Epithelial cell of esophagus (primary cell): ENCODE measurements around the gene CDK17.

Source experiments
- DNase-seq: peaks from one replicate; pipeline ENCODE4 v3.0.0; 2010; ENCODE audit warnings: low read depth
- H3K4me3 ChIP-seq: 2 replicates; pipeline ENCODE4 v1.5.1; 2011; ENCODE audit warnings: mild to moderate bottlenecking, low read length, control low read depth
- TF ChIP-seq, protein P1 (sequence below): IDR thresholded peaks from 2 replicates; pipeline ENCODE4 v1.5.1; 2011; ENCODE audit warnings: low read depth, mild to moderate bottlenecking, low read length, control low read depth, inconsistent platforms; ENCODE audit not compliant: insufficient read depth; ENCODE audit errors: missing control alignments

CDK17 gene

DNA sequence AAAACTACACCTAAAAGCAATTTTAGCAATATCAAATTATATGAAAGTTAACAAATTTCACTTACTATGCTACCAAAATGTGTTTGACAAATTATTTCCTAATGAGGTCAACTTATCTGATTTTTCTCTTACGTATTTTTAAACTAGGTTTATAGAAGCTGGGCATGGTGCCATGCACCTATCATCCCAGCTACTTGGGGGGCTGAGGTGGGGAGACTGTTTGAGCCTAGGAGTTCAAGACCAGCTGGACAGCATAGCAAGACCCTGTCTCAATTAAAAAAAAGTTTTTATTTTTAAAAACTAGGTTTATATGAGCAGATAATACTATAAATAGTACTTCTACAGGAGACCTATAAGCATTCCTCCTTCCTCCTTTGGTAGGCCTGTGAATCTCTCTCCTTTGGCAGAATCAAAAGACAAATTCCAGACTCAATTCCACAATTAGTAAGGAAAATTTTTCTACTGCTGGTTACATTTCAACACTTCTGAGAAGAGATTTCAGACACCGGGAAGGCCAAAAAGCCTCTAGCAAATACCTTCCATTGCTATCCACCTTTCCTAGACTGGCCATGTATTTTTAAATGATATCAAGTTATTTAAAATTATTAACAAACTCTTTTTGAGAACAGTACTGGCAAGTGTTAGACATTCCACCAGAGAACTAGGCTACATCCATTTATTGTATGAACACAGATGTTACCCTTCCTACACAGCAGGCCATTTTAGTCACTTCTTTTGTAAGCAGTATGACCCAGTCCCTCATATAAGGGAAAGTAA lies 34.4 kb downstream of the CDK17 start:
- DNase-seq, result no peak
- TF ChIP-seq, protein P1, sequence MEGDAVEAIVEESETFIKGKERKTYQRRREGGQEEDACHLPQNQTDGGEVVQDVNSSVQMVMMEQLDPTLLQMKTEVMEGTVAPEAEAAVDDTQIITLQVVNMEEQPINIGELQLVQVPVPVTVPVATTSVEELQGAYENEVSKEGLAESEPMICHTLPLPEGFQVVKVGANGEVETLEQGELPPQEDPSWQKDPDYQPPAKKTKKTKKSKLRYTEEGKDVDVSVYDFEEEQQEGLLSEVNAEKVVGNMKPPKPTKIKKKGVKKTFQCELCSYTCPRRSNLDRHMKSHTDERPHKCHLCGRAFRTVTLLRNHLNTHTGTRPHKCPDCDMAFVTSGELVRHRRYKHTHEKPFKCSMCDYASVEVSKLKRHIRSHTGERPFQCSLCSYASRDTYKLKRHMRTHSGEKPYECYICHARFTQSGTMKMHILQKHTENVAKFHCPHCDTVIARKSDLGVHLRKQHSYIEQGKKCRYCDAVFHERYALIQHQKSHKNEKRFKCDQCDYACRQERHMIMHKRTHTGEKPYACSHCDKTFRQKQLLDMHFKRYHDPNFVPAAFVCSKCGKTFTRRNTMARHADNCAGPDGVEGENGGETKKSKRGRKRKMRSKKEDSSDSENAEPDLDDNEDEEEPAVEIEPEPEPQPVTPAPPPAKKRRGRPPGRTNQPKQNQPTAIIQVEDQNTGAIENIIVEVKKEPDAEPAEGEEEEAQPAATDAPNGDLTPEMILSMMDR, result no peak
- no peak overlapping the region for H3K4me3 ChIP-seq

GRCh38 chr12:96364092-96364700 lies 36.0 kb downstream of the CDK17 start:
- no peak overlapping the region for H3K4me3 ChIP-seq
- TF ChIP-seq, protein P1, result no peak
- no peak for DNase-seq

DNA sequence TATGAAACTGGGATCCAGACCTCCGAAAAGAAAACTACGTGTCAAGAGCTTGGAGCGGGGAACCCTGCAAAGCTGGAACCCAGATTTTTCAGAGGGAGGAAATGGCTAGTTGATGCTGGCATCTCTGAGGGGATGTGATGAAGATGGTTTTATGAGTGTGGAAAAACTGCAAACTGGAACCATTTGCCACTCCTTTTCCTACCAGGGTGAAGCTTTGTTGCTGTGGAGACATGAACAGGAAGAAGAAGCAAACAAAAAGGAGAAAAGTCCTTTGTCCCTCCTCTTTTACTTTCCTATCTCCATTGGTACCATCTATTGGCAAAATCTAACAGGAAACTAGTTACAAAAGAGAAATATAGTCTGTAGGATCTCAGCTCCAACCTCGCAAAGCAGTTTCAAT lies 39.2 kb downstream of the CDK17 start:
- TF ChIP-seq, protein P1, result no peak
- no peak for DNase-seq
- no peak overlapping the region for H3K4me3 ChIP-seq

- no peak for DNase-seq
- TF ChIP-seq, protein P1, result no peak
- no peak overlapping the region for H3K4me3 ChIP-seq
Observed at GRCh38 chr12:96360550-96360949, 39.7 kb downstream of the CDK17 start.

DNA sequence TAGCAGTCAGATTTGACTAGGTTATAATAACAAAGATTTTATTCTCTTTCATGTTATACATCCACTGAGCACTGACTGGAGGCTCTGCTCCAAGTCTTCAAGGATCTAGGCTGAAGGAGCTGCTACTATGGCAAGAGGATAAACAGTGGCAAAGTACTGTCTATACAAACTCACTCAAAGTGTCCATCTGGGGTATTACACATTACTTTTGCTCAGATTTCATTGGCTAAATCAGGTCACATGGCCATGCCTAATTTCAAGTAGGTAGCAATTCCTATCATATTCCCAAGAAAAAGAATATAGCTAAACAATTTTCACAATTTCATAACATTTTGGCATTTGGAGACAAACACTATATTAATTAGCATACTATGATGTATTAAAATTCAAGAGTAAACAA lies 40.9 kb downstream of the CDK17 start:
- TF ChIP-seq, protein P1, result no peak
- H3K4me3 ChIP-seq, result no peak overlapping the region
- no peak for DNase-seq

- H3K4me3 ChIP-seq, result no peak overlapping the region
- TF ChIP-seq, protein P1, result no peak
- no peak for DNase-seq
Observed at GRCh38 chr12:96356831-96357230, 43.4 kb downstream of the CDK17 start.
